Endothelial cell of umbilical vein (primary cell): ENCODE results near the gene NACA2. TPM values are rescaled to one million over a fixed set of nuclear protein-coding genes. Genes with fewer than 3 reads are reported as not detected.

Experiments
- BruUV-seq: library from RNA; stranded (reverse); fragments of 400-500 nt; replicated peaks from 2 replicates; lab custom pipeline; 2021; lab: Mats Ljungman, UMichigan
- CTCF ChIA-PET: fragments of 300-600, 350-600 bp; sonication (Branson Sonifier 250); formaldehyde crosslinking; loops from one replicate; lab custom pipeline; 2021; ENCODE audit warnings: antibody characterized with exemption, inconsistent platforms; lab: Charles Lee
- POLR2A ChIA-PET: fragments of 300-600, 350-600 bp; sonication (Branson Sonifier 250); formaldehyde crosslinking; loops from one replicate; lab custom pipeline; 2021; ENCODE audit warnings: antibody characterized with exemption, inconsistent platforms; lab: Charles Lee
- DNase-seq: peaks from one replicate; pipeline ENCODE4 v3.0.0-alpha.2; 2011; ENCODE audit warnings: low read depth, low spot score
- FAIRE-seq: peaks from 2 replicates; lab custom pipeline; 2011; peaks lifted over from hg19 to GRCh38; lab: Jason Lieb, UNC
- H2AFZ ChIP-seq: 2 replicates; pipeline ENCODE4 v1.6.0; 2012; ENCODE audit warnings: low read depth, low read length, control low read depth, inconsistent platforms
- H3K27ac ChIP-seq: 2 replicates; pipeline ENCODE4 v1.5.1; 2011; ENCODE audit warnings: low read depth, mild to moderate bottlenecking, control low read depth, low read length, moderate library complexity; ENCODE audit not compliant: insufficient read depth
- H3K27me3 ChIP-seq, 2 experiments: 2 replicates each; pipeline versions ENCODE4 v1.6.0 to v1.6.1; 2011; ENCODE audit warnings: low read length in 2 of 2, mixed read lengths in 1 of 2; ENCODE audit not compliant: control insufficient read depth in 2 of 2, insufficient read depth in 2 of 2
- H3K36me3 ChIP-seq, 2 experiments: 2 replicates in 1 of 2; 3 replicates in 1 of 2; pipeline ENCODE4 v1.5.1; 2011; ENCODE audit warnings: low read length in 2 of 2, mild to moderate bottlenecking in 1 of 2, moderate library complexity in 1 of 2; ENCODE audit not compliant: control insufficient read depth in 2 of 2, insufficient read depth in 2 of 2; ENCODE audit errors: extremely low read depth in 1 of 2
- H3K4me1 ChIP-seq: 3 replicates; pipeline ENCODE4 v1.5.1; 2011; ENCODE audit warnings: mild to moderate bottlenecking, low read length; ENCODE audit not compliant: control insufficient read depth, insufficient read depth; ENCODE audit errors: extremely low read depth
- H3K4me2 ChIP-seq: 2 replicates; pipeline ENCODE4 v1.6.1; 2011; ENCODE audit warnings: low read length, control low read depth, mixed read lengths; ENCODE audit not compliant: insufficient read depth
- H3K4me3 ChIP-seq, 3 experiments: fragments of 200-600 bp in 1 of 3; sonication (generic), shearing (Covaris generic) in 1 of 3; replicated peaks in 1 of 3; 2 replicates each; pipeline ENCODE4 v1.5.1; 2011 to 2016; ENCODE audit warnings: control low read depth in 3 of 3, low read length in 3 of 3, mild to moderate bottlenecking in 2 of 3, inconsistent platforms in 1 of 3, low read depth in 1 of 3, moderate library complexity in 1 of 3; ENCODE audit not compliant: insufficient read depth in 1 of 3
- H3K79me2 ChIP-seq: 2 replicates; pipeline ENCODE4 v1.6.0; 2012; ENCODE audit warnings: low read length, inconsistent platforms; ENCODE audit not compliant: control insufficient read depth, insufficient read depth
- H3K9ac ChIP-seq: replicated peaks from 2 replicates; pipeline ENCODE3; 2011; ENCODE audit warnings: low read length, control low read depth; ENCODE audit not compliant: insufficient read depth; ENCODE audit errors: extremely low read depth
- H3K9me1 ChIP-seq: replicated peaks from 3 replicates; pipeline ENCODE4 v1.6.0; 2011; ENCODE audit warnings: mild to moderate bottlenecking, low read length; ENCODE audit not compliant: control insufficient read depth, insufficient read depth; ENCODE audit errors: extremely low read depth
- H3K9me3 ChIP-seq: replicated peaks from 2 replicates; pipeline ENCODE4 v1.5.1; 2012; ENCODE audit warnings: low read length, inconsistent platforms; ENCODE audit not compliant: control insufficient read depth, insufficient read depth
- H4K20me1 ChIP-seq: replicated peaks from 2 replicates; pipeline ENCODE3; 2011; ENCODE audit warnings: mild to moderate bottlenecking, low read length; ENCODE audit not compliant: control insufficient read depth, insufficient read depth; ENCODE audit errors: extremely low read depth
- EZH2 ChIP-seq: IDR thresholded peaks from 2 replicates; pipeline ENCODE4 v1.6.1; 2012; ENCODE audit warnings: borderline replicate concordance, low read depth, mild to moderate bottlenecking, moderate library complexity, low read length, inconsistent platforms; ENCODE audit not compliant: severe bottlenecking
- FOS ChIP-seq: IDR thresholded peaks from 2 replicates; pipeline ENCODE4 v1.6.1; 2011; ENCODE audit warnings: mild to moderate bottlenecking, low read length, moderate library complexity, borderline replicate concordance; ENCODE audit not compliant: insufficient read depth
- GATA2 ChIP-seq: IDR thresholded peaks from 2 replicates; pipeline ENCODE4 v1.7.0; 2011; ENCODE audit warnings: low read depth, mild to moderate bottlenecking, moderate library complexity, mixed read lengths, low read length; ENCODE audit not compliant: insufficient read length, insufficient read depth
- JUN ChIP-seq: IDR thresholded peaks from 2 replicates; pipeline ENCODE4 v1.6.1; 2011; ENCODE audit warnings: borderline replicate concordance, low read depth; ENCODE audit not compliant: insufficient read length, insufficient read depth
- MAX ChIP-seq: IDR thresholded peaks from 2 replicates; pipeline ENCODE4 v1.6.1; 2011; ENCODE audit not compliant: insufficient read depth, insufficient read length
- MYC ChIP-seq: IDR thresholded peaks from one replicate; pipeline ENCODE4 v1.6.1; 2011; ENCODE audit warnings: mild to moderate bottlenecking, low read depth, low read length
- POLR2A ChIP-seq: IDR thresholded peaks from 2 replicates; pipeline ENCODE4 v1.6.1; 2012; ENCODE audit warnings: low read depth, mild to moderate bottlenecking, control low read depth, low read length
- POLR2AphosphoS5 ChIP-seq: IDR thresholded peaks from 2 replicates; pipeline ENCODE4 v1.6.1; 2012; ENCODE audit warnings: low read depth, mild to moderate bottlenecking, control low read depth, low read length, moderate library complexity; ENCODE audit not compliant: insufficient read depth
- dilution Hi-C: fragments of 300-500 bp; cut with MboI; formaldehyde crosslinking; loops from one replicate; pipeline ENCODE4 v1.15.0; 2019; ENCODE audit warnings: low sequenced_read_pairs; ENCODE audit not compliant: extremely low pct_ligation_motif_present
- intact Hi-C: fragments of 100-400 bp; cut with micrococcal nuclease; formaldehyde crosslinking; loops from one replicate; pipeline ENCODE4 v1.10.0; 2022
- polyA plus RNA-seq, 4 experiments: library from polyadenylated mRNA; depleted of rRNA in 3 of 4; stranded (reverse) in 3 of 4; unstranded in 1 of 4; fragments of >200 nt; gene quantifications; 2 replicates each; pipeline versions ENCODE4 v1.2.1 to v1.2.3, GENCODE V29; 2011 to 2012; ENCODE audit warnings: missing spikeins in 1 of 4
- total RNA-seq: library from RNA; stranded (reverse); gene quantifications from 2 replicates; pipeline ENCODE4 v1.2.3, GENCODE V29; 2021
- TF ChIP-seq, protein P1 (sequence below), 2 donors: IDR thresholded peaks; 1 replicate in 1 of 2; 2 replicates in 1 of 2; pipeline ENCODE4 v1.5.1; 2011; ENCODE audit warnings: low read length in 2 of 2, mild to moderate bottlenecking in 2 of 2, moderate library complexity in 2 of 2, control low read depth in 1 of 2, inconsistent platforms in 1 of 2, low read depth in 1 of 2; ENCODE audit not compliant: insufficient read depth in 1 of 2; ENCODE audit errors: extremely low read depth in 1 of 2

NACA2 gene
- total and polyA plus RNA-seq, 2 donors (not counting 3 experiments of a cell fraction or from before 2014, with no cell fraction given), result not detected

DNA sequence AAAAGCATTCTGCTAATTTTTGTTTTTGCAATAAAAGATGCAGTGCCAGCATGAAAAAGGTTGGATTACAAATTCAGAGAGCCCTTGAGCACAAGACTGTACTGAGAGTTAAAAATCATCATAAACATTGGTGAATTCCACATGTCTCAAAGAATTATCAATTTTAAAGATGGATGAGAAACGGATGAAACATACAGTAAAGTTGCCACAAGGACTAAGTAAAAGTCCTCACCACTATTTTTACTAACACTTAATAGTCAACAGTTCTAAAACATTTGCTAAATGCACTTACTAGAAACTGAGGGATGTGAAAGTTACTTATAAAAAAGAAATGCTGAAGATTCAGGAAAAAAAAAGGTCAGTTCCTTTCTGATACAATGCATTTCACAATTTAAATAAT is 25.8 kb upstream of the NACA2 start:
- intact Hi-C loops, result no loop called here
- TF ChIP-seq POLR2AphosphoS5 (no peak), MAX (no peak), JUN (no peak), FOS (no peak)
- no peaks in the 10 kb centered on the region for H3K36me3 ChIP-seq
- H3K27ac ChIP-seq, result no peak overlapping the region
- no peaks in the 10 kb centered on the region for H3K9me1 ChIP-seq
- no peak overlapping the region for H3K4me3 ChIP-seq
- H4K20me1 ChIP-seq, result no peaks in the 10 kb centered on the region
- no peak overlapping the region for H3K9ac ChIP-seq
- no peak overlapping the region for H2AFZ ChIP-seq
- dilution Hi-C loops, result no loop called here
- no TSS peak for BruUV-seq
- H3K4me1 ChIP-seq, result no peaks in the 10 kb centered on the region
- DNase-seq (no peak), FAIRE-seq (no peak)
- H3K79me2 ChIP-seq, result no peaks in the 10 kb centered on the region
- H3K27me3 ChIP-seq, result no peaks in the 10 kb centered on the region
- POLR2A ChIA-PET, result no interaction called here
- no peak overlapping the region for H3K4me2 ChIP-seq
- CTCF ChIA-PET, result interaction anchor here (2.0 kb wide), 1 partner anchor 14 kb away, joined by 4 read pairs; no protein-coding TSS in a partner anchor
- no peaks in the 10 kb centered on the region for H3K9me3 ChIP-seq

DNA sequence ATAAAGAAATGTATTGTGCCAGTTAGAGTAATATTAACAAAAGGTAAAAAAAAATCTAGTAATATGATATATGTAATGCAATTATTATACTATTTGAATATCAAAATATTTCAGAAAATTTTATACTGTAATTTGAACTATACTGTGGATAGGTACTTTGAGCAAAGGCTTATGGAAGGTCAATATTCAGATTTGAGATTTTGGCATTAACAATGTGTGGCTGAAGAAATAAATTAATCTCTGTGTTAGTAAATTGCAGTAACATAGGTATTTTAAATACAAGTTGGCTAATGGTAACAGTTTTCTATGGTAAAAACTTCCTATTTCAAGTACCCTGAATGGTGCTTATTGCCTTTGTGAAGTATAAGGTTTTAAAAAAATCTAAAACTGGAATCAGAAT is 23.2 kb upstream of the NACA2 start:
- BruUV-seq, result no TSS peak
- Histone ChIP-seq H3K4me2 (no peak overlapping the region), H3K79me2 (no peaks in the 10 kb centered on the region), H3K9me1 (no peaks in the 10 kb centered on the region), H3K27me3 (no peaks in the 10 kb centered on the region), H3K27ac (no peak overlapping the region), H4K20me1 (no peaks in the 10 kb centered on the region), H3K4me3 (no peak overlapping the region), H3K9ac (no peak overlapping the region), H3K9me3 (no peaks in the 10 kb centered on the region), H2AFZ (no peak overlapping the region), H3K36me3 (no peaks in the 10 kb centered on the region), H3K4me1 (no peaks in the 10 kb centered on the region)
- intact Hi-C loops, result no loop called here
- ChIA-PET POLR2A (no interaction called here), CTCF (no interaction called here)
- FAIRE-seq (no peak), DNase-seq (no peak)
- TF ChIP-seq POLR2A (no peak), MAX (no peak), FOS (no peak), JUN (no peak), GATA2 (no peak), MYC (no peak), EZH2 (no peak), POLR2AphosphoS5 (no peak)
- TF ChIP-seq, protein P1, sequence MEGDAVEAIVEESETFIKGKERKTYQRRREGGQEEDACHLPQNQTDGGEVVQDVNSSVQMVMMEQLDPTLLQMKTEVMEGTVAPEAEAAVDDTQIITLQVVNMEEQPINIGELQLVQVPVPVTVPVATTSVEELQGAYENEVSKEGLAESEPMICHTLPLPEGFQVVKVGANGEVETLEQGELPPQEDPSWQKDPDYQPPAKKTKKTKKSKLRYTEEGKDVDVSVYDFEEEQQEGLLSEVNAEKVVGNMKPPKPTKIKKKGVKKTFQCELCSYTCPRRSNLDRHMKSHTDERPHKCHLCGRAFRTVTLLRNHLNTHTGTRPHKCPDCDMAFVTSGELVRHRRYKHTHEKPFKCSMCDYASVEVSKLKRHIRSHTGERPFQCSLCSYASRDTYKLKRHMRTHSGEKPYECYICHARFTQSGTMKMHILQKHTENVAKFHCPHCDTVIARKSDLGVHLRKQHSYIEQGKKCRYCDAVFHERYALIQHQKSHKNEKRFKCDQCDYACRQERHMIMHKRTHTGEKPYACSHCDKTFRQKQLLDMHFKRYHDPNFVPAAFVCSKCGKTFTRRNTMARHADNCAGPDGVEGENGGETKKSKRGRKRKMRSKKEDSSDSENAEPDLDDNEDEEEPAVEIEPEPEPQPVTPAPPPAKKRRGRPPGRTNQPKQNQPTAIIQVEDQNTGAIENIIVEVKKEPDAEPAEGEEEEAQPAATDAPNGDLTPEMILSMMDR (IDR thresholded peaks at IDR 0.05; ENCODE audit: extremely low read depth in 1 of 2, insufficient read depth in 1 of 2, low read depth in 1 of 2, low read length in 2 of 2), result no peak
- dilution Hi-C loops, result no loop called here
